GM21390 (cell line): ENCODE measurements around the gene ABCF3.

Experiments used
- ATAC-seq: cut with Tn5 transposase; IDR thresholded peaks from one replicate; pipeline ENCODE4 v1.9.1; 2021; ENCODE audit not compliant: unreplicated experiment

ABCF3 gene

DNA sequence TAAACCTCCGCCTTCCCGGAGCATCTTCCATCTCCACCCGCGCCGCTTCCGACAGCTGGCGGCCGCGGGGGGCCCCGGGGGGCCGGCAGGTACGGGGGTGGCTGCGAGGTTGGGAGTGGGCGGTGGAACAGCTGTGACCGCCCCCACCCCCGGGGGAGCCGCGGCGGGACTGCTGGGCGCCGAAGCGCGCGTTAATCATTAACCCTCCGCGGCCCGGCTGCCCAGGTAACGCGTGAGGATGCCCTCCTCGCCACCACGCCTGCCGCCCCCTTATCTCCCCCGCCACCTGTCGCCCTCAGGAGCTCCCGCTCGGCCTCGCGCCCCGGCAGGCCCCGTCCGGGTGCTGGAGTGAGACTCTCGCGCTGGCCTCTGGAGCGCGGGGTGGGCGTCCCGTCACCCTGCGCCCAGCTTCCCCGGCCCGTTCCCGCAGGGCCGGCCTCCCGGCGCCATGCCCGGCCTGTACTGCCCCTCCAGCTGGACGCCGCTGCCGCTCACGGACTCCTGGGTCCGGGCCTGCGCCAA is 44.1 kb downstream of the ABCF3 start:
- no peak for ATAC-seq

DNA sequence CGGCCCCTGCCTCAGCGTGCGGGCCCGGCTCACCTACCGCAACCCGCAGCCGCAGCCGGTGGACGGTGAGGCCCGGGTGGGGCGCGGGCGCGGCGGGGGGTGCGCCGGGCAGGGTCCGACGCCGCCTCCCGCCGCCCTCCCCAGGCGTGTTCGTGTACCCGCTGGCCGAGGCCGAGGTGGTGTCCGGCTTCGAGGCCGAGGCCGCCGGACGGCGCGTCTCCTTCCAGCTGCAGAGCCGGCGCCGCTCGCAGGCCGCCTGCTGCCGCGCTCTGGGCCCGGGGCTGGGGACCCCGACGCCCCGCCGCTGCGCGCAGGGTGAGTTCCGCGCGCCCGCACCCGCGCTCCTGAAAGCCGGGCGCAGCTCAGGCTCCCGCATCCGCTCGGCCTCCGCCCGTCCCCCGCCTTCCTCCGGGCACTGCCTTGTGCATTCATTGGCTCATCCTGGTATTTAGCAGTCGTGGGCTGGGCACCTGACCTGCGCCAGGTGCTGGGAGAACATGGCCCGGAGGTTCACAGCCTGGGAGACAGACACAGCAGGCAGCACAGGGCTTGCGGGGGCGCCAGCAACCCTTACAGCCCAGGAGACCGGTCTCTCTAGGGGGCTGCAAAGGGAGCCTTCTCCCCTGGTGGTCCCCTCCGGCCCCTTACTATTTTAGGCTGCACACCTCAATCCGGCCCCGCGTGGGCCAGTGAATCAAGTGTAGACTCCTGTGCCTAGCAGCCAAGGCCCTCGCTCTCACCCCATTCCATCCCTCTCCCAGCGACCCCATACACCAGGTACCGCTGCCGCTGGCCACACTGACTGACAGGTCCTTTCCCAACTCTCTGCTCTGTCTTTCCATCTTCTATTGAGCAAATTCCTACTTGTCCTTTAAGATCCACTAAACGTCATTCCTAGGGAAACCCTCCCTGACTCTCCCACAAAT is 44.9 kb downstream of the ABCF3 start:
- no peak for ATAC-seq

DNA sequence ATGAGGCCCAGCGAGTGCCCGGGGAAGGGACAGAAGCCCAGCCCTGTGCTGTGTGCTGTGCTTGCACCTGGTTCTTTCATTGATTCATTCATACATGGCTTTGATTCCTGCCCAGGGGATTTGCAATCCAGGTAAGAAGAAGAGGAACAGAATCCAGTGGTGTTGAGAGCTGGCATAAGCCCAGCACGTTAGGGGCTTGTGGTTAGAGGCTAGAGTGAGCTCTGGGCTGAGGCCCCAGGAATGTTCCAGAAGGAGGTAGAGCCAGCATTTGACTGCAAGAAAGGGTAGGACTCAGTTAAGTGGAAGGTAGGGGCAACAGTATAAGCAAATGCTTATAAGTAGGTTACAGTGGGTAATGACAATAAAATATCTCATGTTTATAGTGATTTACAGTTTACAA is 45.7 kb downstream of the ABCF3 start:
- ATAC-seq, result no peak

DNA sequence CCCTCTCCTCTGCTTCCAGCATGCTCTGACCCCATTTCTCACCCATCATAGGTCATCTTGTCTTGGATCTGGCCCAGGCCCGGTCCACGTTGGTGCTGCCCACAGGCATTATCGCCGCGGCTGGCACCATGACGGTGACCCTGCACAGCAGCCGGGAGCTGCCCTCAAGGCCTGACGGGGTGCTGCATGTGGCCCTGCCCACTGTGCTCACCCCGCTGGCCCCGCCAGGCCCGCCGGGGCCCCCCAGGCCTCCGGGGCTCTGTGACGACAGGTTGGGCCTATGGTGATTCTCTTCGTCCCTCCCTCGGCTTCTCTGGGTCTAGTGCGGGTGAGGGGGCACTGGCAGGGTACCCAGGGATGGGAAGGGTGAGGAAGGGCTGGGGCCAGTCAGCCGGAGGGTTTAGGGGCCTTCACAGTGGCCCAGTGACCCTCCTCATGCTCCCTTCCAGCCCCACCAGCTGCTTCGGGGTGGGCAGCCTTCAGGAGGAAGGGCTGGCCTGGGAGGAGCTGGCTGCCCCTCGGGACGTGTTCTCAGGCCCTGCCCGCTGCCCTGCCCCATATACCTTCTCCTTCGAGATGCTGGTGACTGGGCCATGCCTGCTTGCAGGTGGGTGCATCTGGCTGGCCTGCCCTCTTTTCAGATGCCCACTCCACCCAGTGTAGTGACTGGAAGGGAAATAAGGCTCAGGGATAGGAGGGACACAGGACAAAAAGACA is 47.3 kb downstream of the ABCF3 start:
- no peak for ATAC-seq

DNA sequence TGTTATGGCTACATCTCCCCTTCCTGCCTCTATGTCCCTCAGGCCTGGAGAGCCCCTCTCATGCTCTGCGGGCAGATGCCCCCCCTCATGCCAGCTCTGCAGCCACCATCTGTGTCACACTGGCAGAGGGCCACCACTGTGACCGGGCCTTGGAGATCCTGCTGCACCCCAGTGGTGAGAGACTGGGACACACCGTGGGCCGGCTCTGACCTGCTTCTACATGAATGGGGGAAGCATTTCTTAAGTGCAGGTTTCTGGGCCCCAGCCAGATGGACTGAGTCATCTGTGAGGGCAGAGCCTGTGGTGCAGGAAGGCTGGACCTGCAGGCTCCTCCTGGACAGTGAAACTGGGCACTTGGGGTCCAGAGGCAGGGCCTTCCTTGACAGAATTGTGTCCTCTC is 48.2 kb downstream of the ABCF3 start:
- no peak for ATAC-seq

DNA sequence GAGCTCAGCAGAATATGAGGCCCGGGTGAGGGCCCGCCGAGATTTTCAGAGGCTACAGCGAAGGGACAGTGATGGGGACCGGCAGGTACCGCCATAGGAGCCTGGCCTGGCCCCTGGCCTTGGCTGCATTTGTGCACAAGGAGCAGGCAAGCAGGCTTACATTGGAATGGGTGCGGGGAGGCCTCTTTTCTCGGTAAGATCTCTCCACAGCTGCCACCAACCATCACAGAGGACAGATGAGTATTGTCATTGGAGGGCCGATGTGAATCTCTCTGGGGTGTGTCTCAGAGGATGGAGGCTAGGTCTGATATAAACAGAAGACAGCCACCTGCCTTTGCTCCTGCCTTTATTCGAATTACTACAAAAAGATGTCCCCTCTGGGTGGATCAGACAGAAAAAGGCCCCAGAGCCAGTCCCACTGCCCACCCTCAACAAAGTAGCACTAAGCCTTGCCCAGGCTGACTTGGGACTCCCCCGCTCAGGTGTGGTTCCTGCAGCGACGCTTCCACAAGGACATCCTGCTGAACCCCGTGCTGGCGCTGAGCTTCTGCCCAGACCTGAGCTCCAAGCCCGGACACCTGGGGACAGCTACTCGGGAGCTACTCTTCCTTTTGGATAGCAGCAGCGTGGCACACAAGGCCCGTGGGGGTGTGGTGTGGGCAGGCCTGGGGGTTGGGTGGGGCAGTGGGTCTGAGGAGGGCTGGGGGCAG is 48.8 kb downstream of the ABCF3 start:
- ATAC-seq, result no peak

DNA sequence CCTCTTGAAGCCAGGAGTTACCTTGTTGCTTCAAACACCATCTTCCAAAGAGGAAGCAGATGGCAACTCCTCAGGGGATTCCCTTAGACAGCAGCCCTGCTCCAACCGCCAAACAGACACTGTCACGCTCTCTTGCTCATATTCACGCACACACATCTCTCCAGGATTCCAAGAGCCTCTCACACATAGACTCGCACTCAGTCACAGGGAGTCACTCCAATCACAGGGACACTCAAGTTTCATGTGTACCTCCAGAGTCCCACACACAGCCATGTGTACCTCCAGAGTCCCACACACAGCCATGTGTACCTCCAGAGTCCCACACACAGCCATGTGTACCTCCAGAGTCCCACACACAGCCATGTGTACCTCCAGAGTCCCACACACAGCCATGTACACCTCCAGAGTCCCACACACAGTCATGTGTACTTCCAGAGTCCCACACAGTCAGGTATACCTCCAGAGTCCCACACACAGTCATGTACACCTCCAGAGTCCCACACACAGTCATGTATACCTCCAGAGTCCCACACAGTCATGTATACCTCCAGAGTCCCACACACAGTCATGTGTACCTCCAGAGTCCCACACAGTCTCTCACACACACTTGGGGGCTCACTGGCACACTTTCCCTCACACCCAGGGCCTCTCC is 49.5 kb downstream of the ABCF3 start:
- no peak for ATAC-seq

DNA sequence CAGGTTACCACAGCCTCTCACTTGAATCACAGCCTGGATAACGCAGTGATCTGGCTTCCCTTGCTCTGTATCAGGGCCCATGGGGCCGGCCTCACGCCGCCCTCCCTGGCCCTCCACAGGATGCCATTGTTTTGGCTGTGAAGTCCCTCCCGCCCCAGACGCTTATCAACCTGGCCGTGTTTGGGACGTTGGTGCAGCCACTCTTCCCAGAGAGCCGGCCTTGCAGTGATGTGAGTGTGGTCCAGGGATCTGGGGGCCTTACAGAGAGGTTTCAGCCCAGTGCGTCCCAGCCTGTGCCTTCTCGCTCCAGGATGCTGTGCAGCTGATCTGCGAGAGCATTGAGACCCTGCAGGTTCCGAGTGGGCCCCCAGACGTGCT is 50.0 kb downstream of the ABCF3 start:
- no peak for ATAC-seq

DNA sequence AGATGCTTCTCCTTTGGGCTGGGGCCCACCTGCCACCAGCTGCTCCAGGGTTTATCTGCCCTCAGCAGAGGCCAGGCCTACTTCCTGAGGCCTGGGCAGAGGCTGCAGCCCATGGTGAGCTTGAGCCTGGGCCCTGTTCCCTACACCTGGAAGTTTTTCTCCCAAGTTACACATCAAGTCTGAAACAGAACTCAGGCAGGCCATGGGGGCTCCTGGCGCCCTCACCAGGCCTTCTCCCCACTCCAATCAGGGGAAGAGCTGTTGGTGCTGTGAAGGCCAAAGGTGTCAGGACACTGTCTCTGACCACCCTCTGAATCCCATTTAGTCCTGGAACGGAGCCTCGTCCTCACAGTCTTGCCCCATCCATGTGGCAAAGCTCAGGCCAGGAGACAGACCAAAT is 50.6 kb downstream of the ABCF3 start:
- ATAC-seq, result no peak

DNA sequence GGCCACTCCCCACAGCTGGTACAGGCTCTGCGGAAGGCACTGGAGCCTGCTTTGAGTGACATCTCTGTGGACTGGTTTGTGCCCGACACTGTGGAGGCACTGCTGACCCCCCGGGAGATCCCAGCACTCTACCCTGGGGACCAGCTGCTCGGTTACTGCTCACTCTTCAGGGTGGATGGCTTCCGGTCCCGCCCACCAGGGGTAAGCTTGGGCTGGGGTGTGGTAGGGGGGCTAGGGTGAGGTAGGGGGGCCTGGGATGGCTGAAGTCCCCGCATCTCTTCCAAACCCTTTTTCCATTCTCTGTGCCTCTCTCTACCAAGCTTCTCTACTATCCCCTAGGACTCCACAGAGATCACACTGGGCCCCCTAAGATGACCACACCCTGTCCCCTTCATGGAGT is 51.2 kb downstream of the ABCF3 start:
- no peak for ATAC-seq

DNA sequence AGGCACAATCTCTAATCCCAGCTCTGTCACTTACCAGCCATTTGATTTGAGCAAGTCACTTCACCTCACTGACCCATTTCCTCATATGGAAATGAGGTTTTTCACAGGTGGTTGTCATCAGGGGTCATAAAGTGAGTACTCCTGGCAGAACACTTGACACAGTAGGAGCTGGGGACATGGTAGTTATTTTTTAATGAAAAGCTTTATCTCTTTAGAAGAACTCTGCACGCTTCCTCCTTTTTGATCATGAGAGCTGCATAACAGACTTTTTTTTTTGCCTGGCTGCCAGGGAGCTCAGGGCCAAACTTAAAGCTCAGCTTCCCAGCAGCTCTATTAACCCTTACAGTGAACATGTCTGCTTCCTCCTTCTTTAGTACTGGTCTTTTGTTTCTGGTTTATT is 51.8 kb downstream of the ABCF3 start:
- no peak for ATAC-seq

DNA sequence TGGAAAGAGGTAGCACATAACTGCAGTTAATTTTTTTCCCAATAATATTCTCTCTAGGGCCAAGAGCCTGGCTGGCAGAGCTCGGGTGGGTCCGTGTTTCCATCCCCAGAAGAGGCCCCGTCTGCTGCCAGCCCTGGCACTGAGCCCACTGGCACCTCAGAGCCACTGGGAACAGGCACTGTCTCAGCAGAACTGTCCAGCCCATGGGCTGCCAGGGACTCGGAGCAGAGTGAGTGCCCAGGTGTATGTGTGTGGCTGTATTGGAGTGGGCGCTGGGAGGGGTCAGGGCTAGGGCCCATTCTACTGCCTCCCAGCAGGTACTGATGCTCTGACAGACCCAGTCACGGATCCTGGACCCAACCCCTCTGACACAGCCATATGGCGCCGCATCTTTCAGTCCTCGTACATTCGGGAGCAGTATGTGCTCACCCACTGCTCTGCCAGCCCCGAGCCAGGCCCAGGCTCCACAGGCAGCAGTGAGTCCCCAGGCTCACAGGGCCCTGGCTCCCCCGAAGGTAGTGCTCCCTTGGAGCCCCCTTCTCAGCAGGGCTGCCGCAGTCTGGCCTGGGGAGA is 52.3 kb downstream of the ABCF3 start:
- no peak for ATAC-seq

DNA sequence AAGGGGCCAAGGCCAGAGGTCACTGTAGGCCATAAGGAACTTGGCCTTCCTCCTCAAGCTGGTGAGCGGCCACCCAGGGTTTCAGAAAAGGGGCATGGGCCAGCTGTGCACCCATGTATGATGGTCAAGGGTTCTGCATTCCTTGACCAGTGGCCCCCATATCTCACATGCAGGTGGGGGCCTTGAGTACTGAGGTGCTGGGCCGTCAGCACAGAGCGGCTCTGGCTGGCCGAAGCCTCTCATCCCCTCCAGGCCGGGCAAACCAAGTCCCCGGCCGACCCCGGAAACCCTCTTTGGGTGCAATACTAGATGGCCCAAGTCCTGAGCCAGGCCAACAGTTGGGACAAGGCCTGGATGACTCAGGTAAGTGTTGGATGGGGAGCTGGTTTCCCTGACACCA is 53.2 kb downstream of the ABCF3 start:
- no peak for ATAC-seq

DNA sequence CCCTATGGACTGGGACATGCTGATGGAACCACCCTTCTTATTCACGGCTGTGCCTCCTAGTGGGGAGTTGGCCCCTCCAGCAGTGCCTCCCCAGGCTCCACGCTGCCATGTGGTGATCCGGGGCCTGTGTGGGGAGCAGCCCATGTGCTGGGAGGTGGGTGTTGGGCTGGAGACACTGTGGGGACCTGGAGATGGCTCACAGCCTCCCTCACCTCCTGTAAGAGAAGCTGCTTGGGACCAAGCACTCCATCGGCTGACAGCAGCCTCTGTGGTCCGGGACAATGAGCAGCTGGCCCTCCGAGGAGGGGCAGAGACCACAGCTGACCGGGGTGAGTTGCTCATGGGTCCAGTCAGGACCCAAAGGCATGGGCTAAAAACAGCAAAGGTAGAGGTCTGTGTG is 53.7 kb downstream of the ABCF3 start:
- ATAC-seq, result no peak

DNA sequence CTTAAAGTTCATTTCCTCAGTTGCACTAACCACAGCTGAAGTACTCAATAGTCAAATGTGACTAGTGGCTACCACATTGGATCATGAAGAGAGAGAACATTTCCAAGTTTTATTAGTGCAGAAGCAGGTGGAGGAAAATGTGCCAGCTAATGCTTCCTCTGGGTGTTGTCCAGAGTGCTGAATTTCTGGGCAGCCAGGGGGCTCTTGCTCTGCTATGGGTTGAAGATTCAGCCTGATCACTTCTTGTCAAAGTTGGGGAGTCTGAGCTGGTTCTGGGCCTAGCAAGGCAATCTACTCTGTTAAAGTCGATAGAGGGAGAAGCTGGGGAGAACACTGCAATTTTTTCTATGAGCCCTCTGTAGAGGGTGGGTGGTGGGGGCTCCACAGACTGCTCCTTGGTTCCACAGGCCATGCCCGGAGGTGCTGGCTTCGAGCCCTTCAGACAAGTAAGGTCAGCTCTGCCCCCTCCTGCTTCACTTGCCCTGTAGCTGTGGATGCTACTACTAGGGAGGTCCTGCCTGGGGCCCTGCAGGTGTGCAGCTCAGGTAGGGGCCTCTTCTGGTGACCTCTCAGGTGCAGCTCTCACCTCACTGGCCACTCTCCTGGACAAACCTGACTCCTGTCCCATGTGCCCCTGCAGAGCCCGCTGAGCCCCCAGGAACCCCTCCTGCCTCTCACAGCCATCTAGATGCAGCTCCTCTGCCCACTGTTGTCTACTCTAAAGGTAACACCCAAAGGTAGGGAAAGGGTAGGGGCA is 54.6 kb downstream of the ABCF3 start:
- no peak for ATAC-seq

DNA sequence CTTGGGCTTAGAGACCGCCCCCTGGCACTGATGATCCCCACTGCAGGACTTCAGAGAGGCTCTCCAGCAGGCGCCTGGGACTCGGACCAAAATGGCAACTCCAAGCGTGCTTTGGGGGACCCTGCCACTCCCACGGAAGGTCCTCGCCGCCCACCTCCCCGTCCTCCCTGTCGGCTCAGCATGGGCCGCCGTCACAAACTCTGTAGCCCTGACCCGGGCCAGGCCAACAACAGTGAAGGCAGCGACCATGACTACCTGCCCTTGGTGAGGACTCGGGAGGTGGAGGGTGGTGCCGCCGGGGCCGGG is 55.1 kb downstream of the ABCF3 start:
- ATAC-seq, result no peak

DNA sequence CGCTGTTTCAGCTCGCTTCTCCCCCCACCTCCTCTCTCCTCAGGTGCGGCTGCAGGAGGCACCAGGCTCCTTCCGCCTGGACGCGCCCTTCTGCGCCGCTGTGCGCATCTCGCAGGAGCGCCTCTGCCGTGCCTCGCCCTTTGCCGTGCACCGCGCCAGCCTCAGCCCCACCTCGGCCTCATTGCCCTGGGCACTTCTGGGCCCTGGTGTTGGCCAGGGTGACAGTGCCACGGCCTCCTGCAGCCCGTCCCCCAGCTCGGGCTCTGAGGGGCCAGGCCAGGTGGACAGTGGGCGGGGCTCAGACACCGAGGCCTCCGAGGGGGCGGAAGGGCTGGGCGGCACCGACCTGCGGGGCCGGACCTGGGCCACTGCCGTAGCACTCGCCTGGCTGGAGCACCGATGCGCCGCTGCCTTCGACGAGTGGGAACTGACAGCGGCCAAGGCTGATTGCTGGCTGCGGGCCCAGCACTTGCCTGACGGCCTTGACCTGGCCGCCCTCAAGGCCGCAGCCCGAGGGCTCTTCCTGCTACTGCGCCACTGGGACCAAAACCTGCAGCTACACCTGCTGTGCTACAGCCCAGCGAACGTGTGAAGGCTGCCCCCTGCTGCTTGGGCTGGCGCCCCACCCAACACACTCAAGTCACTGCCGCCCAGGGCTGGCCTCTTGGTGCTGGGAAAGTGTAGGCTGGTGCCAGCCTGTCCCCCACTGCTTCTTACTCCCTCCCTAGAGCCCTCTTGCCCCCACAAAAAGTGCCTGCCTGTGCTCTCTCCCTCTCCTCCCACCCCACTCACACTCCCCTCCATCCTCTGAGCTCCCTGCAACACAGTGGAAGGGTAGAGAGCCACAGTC is 55.7 kb downstream of the ABCF3 start:
- ATAC-seq, result no peak

DNA sequence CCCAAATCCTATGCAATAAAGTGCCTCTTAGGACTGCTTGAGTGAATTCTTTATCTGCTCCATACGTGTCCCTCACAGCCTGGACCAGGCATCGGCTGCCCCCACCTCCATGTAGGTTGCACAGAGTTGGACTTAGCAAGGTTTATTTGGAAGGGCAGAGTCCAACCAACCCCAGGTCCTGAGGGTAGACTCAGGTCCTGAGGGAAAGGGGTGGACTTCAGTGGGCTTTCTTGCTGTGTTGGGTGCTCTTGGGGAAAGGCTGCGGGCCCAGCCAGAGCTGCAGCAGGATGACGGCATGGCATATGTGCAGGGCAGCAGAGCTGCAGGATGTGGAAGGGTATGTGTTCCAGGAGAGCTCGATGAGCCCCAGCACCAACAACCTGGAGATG is 56.3 kb downstream of the ABCF3 start:
- no peak for ATAC-seq
